Pulmonary artery endothelial cell (primary cell): ENCODE results near the gene ZNF608. TPM values are rescaled to one million over a fixed set of nuclear protein-coding genes. Genes with fewer than 3 reads are reported as not detected.

ENCODE experiments used
- DNase-seq: peaks from one replicate; pipeline ENCODE4 v3.0.0-alpha.2; 2011; ENCODE audit warnings: low read depth, low spot score
- total RNA-seq: library from RNA; depleted of rRNA; stranded (reverse); fragments of >200 nt; gene quantifications from 2 replicates; pipeline ENCODE4 v1.2.3, GENCODE V29; 2014

ZNF608 gene
- total RNA-seq, result 11.7 and 21.6 TPM in 2 replicates

GRCh38 chr5:124745928-124746915, at the start of gene ZNF608:
ZNF608 (minus strand) TSS chr5:124746639; CDS start chr5:124744989, 1,650 bp downstream.
- peak; percentile 84 for DNase-seq

- no peak for DNase-seq
These were observed 49.4 kb upstream of the ZNF608 start for GRCh38 chr5:124795829-124796228.

- DNase-seq, result no peak
These were observed 44.7 kb upstream of the ZNF608 start for GRCh38 chr5:124790895-124791732.

- DNase-seq, result no peak
These were observed 44.0 kb upstream of the ZNF608 start for GRCh38 chr5:124790301-124790894.

- no peak for DNase-seq
These were observed 42.7 kb upstream of the ZNF608 start for GRCh38 chr5:124789104-124789605.

GRCh38 chr5:124783794-124784193, 37.4 kb upstream of the ZNF608 start:
- DNase-seq, result no peak

GRCh38 chr5:124783285-124783684, 36.8 kb upstream of the ZNF608 start:
- DNase-seq, result no peak

GRCh38 chr5:124782262-124782661, 35.8 kb upstream of the ZNF608 start:
- no peak for DNase-seq

- DNase-seq, result no peak
These were observed 33.6 kb upstream of the ZNF608 start for GRCh38 chr5:124780011-124780410.

GRCh38 chr5:124773315-124774311, 27.2 kb upstream of the ZNF608 start:
- DNase-seq, result peak; percentile 1

GRCh38 chr5:124772457-124773200, 26.2 kb upstream of the ZNF608 start:
- DNase-seq, result no peak

GRCh38 chr5:124771761-124772160, 25.3 kb upstream of the ZNF608 start:
- no peak for DNase-seq

- no peak for DNase-seq
These were observed 18.7 kb upstream of the ZNF608 start for GRCh38 chr5:124764992-124765611.

- no peak for DNase-seq
These were observed 18.1 kb upstream of the ZNF608 start for GRCh38 chr5:124764585-124764984.

GRCh38 chr5:124761010-124761409, 14.6 kb upstream of the ZNF608 start:
- no peak for DNase-seq

- DNase-seq, result no peak
These were observed 14.2 kb upstream of the ZNF608 start for GRCh38 chr5:124760608-124761007.

- DNase-seq, result no peak
These were observed 9.1 kb upstream of the ZNF608 start for GRCh38 chr5:124755565-124755964.

- DNase-seq, result no peak
These were observed 8.6 kb upstream of the ZNF608 start for GRCh38 chr5:124755041-124755440.
